Esophagus (tissue), 2 donors: ENCODE results near the gene ENPP7. TPM values are rescaled to one million over a fixed set of nuclear protein-coding genes. Genes with fewer than 3 reads are reported as not detected.

Experiments
- H3K27ac ChIP-seq, 2 donors: one replicate each; pipeline ENCODE4 v1.5.1; 2013; ENCODE audit warnings: low read depth in 2 of 2, mild to moderate bottlenecking in 2 of 2, inconsistent platforms in 1 of 2, low read length in 1 of 2, moderate library complexity in 1 of 2
- H3K27me3 ChIP-seq, 2 donors: one replicate each; pipeline ENCODE4 v1.6.1; 2013; ENCODE audit warnings: low read length in 2 of 2, control low read depth in 1 of 2, mild to moderate bottlenecking in 1 of 2; ENCODE audit not compliant: insufficient read depth in 2 of 2, control insufficient read depth in 1 of 2
- H3K36me3 ChIP-seq, 2 donors: one replicate each; pipeline ENCODE4 v1.6.1; 2013; ENCODE audit warnings: low read length in 1 of 2; ENCODE audit not compliant: control insufficient read depth in 2 of 2, insufficient read depth in 2 of 2
- H3K4me1 ChIP-seq, 2 donors: one replicate each; pipeline ENCODE4 v1.6.1; 2013; ENCODE audit warnings: low read length in 1 of 2; ENCODE audit not compliant: control insufficient read depth in 2 of 2, insufficient read depth in 2 of 2
- H3K4me3 ChIP-seq, 2 donors: one replicate each; pipeline ENCODE4 v1.5.1; 2013; ENCODE audit warnings: low read length in 2 of 2, mild to moderate bottlenecking in 2 of 2, low read depth in 1 of 2, moderate library complexity in 1 of 2
- H3K9me3 ChIP-seq, 2 donors: one replicate each; pipeline ENCODE4 v1.6.1; 2013; ENCODE audit warnings: mild to moderate bottlenecking in 2 of 2, low read depth in 1 of 2, low read length in 1 of 2, moderate library complexity in 1 of 2; ENCODE audit not compliant: control insufficient read depth in 2 of 2, insufficient read depth in 1 of 2
- WGBS, 2 donors: extraction: QIAGEN DNeasy Blood & Tissue Kit; methylation state at CpG; one replicate each; pipeline ENCODE4 v1.1.7; 2013; 5-methylcytosine and 5-hydroxymethylcytosine counted together
- polyA plus RNA-seq, 2 donors: library from polyadenylated mRNA; stranded (reverse); fragments of 200-250 nt; gene quantifications; one replicate each; pipeline ENCODE4 v1.2.3, GENCODE V29; 2013
- donor health status: healthy with polysubstance abuse.
- donor health status: Bipolar disorder and iron deficiency.

ENPP7 gene
- polyA plus RNA-seq, 2 donors, result not detected

DNA sequence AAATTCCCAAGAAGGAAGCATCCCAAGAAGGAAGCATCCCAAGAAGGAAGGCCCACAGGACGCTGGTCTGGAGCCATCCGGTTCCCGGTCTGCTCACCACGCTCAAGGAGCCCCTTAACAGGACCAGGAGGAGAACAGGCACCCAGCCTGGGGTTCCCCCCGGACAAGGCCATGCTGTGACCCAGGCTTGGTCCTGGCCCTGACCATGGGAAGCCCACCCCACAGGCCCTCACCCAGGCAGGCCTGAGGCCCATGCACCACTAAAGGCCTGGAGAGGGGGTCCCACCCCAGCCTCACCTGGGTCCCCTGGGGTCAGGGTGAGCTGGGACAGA lies 340 bp upstream of the ENPP7 start:
- Histone ChIP-seq H3K4me1 (peaks cover 0 to 8% of the 10 kb centered on the region in 2 donors), H3K27ac (no peak overlapping the region), H3K9me3 (no peaks in the 10 kb centered on the region), H3K4me3 (no peak overlapping the region), H3K36me3 (no peaks in the 10 kb centered on the region), H3K27me3 (no peaks in the 10 kb centered on the region)
- WGBS, 2 donors, result 85 to 99% methylated on average over 5 of the region's 5 CpGs

DNA sequence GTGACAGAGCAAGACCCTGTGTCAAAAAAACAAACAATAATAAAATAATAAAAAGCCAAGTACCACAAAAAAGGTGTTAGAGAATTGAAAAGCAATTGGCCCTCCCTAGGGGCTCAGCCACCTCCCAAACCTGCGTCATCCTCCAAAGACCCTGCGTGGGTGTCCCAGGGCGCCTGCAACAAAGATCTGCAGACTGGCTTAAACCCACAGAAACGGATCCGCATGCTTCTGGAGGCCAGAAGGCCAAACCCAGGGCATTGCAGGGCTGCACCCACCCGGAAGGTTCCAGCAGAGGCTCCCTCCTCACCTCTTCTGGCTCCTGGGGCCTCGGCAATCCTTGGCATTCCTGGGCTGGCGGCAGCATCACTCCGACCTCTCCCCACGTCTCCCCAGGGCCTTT lies 1.5 kb downstream of the ENPP7 start:
- Histone ChIP-seq H3K27me3 (no peaks in the 10 kb centered on the region), H3K36me3 (no peaks in the 10 kb centered on the region), H3K27ac (no peak overlapping the region), H3K4me1 (peaks cover 0 to 8% of the 10 kb centered on the region in 2 donors), H3K9me3 (no peaks in the 10 kb centered on the region), H3K4me3 (no peak overlapping the region)
- 74 to 90% methylated on average over 10 of the region's 10 CpGs for WGBS, 2 donors

DNA sequence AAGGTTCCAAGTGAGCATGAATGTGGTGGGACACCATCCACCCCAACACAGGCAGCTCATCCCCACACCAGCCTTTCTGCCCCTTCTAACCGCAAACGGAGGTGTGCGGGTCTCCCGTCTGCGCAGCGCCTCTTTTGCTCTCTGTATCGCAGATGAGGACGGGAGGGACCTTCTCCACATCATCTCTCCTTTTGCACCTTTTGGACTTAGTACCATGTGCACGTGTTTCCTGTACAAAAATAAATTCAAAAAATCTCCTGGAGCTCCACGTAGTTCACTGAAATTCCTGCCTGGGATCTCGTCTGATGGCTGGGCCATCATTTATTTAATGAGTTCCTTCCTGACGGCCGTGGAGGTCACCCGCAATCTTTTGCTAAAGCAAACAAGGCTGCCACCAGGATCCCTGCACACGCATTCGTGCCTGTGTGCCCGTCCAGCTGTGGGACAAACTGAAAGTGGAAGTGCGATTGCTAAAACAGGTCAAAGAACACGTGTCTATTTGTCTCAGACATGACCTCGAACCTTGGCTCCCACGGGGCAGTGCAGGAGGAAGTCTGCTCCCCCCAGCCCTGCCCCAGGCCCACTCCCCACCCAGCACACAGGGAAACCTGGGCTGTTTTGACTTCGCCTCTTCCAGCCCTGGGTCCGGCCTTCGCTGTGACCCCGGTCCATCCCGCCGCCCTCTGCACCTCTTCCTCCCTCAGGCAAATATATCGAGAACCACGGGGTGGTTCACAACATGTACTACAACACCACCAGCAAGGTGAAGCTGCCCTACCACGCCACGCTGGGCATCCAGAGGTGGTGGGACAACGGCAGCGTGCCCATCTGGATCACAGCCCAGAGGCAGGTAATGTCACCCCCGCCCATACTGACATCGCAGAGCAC lies 2.3 kb downstream of the ENPP7 start:
- peaks cover 0 to 7% of the 10 kb centered on the region in 2 donors for H3K4me1 ChIP-seq
- no peaks in the 10 kb centered on the region for H3K9me3 ChIP-seq
- 66% methylated on average over 35 of the region's 35 CpGs for WGBS, 2 donors
- no peaks in the 10 kb centered on the region for H3K36me3 ChIP-seq
- peak overlapping the region in 1 of 2 donors; percentile 4 for H3K4me3 ChIP-seq
- H3K27me3 ChIP-seq, result no peaks in the 10 kb centered on the region
- no peak overlapping the region for H3K27ac ChIP-seq

DNA sequence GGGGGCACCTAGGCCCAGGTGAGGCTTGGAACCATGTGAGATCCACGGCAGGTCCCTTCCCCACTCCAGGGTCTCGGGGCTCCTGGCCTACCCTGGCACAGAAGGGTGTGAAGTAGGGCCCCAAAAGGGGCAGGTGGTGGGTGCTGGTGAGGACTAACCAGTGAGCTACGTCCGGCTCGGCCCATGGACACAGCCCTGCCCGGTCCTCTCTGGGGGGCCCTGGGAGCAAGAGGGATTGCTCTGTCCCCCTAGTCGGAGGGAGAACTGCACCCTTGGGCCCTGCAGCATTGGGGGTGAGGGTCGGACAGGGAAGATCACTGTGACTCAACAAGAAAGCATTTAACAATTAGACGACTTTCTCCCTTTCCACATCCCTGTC lies 2.9 kb downstream of the ENPP7 start:
- H3K4me3 ChIP-seq, result no peak overlapping the region
- no peaks in the 10 kb centered on the region for H3K9me3 ChIP-seq
- no peaks in the 10 kb centered on the region for H3K36me3 ChIP-seq
- WGBS, 2 donors, result 78 to 82% methylated on average over 9 of the region's 9 CpGs
- H3K4me1 ChIP-seq, result peaks cover 0 to 5% of the 10 kb centered on the region in 2 donors
- H3K27ac ChIP-seq, result no peak overlapping the region
- no peaks in the 10 kb centered on the region for H3K27me3 ChIP-seq

DNA sequence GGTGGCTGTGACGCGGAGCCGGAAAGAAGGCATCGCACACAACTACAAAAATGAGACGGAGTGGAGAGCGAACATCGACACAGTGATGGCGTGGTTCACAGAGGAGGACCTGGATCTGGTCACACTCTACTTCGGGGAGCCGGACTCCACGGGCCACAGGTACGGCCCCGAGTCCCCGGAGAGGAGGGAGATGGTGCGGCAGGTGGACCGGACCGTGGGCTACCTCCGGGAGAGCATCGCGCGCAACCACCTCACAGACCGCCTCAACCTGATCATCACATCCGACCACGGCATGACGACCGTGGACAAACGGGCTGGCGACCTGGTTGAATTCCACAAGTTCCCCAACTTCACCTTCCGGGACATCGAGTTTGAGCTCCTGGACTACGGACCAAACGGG lies 4.4 kb downstream of the ENPP7 start:
- 94 to 96% methylated on average over 32 of the region's 32 CpGs for WGBS, 2 donors
- Histone ChIP-seq H3K4me1 (no peaks in the 10 kb centered on the region), H3K4me3 (no peak overlapping the region), H3K9me3 (no peaks in the 10 kb centered on the region), H3K27me3 (no peaks in the 10 kb centered on the region), H3K36me3 (no peaks in the 10 kb centered on the region), H3K27ac (no peak overlapping the region)

DNA sequence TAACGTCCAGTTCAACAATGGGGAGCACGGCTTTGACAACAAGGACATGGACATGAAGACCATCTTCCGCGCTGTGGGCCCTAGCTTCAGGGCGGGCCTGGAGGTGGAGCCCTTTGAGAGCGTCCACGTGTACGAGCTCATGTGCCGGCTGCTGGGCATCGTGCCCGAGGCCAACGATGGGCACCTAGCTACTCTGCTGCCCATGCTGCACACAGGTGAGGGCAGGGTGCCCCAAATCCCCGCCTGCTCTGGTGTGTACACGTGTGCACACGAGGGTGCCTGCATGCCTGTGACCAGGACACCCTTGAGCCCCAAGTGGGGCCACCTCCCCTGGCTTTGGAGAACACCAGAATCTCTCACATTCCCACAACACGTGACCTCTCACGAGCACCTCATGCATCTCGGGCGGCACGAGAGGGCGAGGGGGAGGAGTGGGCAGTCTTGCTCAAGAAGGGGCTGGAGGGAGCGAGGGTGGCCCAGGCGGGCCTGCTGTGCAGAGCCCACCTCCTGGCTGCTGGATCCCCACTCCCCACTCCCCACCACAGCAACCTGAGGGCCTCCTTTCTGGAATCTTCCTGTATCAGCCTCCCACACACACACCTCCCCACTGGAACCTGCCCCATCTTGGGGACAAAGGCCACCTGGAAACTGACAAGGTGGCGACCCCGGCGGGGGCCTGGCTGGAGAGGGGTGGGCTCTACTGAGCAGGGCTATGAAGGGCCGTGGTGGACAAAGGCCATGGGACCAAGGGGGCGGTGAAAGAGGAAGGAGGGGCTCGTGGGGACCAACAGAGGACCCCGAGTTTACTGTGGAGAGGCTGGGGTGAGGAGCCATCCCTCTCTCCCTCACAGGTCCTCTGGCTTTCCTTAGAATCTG lies 6.5 kb downstream of the ENPP7 start:
- peaks cover 3 to 4% of the 10 kb centered on the region in 2 donors for H3K4me1 ChIP-seq
- no peaks in the 10 kb centered on the region for H3K27me3 ChIP-seq
- H3K36me3 ChIP-seq, result no peaks in the 10 kb centered on the region
- WGBS, 2 donors, result 82 to 85% methylated on average over 26 to 30 of the region's 30 CpGs
- H3K9me3 ChIP-seq, result no peaks in the 10 kb centered on the region
- no peak overlapping the region for H3K27ac ChIP-seq
- no peak overlapping the region for H3K4me3 ChIP-seq

DNA sequence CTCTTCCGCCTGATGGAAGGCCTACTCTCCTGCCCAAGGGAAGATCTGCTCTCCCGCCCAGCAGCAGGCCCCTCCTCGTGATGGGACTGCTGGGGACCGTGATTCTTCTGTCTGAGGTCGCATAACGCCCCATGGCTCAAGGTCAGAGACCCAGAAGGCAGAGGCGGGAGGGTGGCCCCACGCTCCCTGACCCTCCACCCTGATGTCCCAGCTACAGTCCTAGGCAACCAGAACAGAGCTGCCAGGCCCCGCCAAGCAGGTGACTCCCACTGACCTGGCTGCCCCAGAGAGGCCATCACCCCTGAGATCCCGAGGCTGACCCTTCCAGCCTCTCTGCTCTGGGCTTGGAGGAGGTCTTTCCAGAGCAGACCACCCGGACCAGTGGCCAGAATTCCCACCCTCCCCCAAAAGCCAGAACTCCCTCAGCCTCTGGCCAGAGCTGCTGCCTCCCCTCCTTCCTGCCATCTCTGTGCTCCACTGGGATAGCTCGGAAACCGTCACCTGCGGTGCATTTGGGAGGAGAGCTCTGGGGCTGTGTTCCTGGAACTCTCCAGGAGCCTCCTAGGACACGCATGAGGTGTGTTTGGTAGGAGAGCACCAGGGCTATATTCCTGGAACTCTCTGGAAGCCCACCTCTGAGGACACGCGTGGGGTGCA lies 7.3 kb downstream of the ENPP7 start:
- WGBS, 2 donors, result 85 to 89% methylated on average over 17 of the region's 17 CpGs
- Histone ChIP-seq H3K4me3 (no peak overlapping the region), H3K27ac (no peak overlapping the region), H3K4me1 (peaks cover 4% of the 10 kb centered on the region in 2 donors), H3K36me3 (no peaks in the 10 kb centered on the region), H3K9me3 (no peaks in the 10 kb centered on the region), H3K27me3 (no peaks in the 10 kb centered on the region)

DNA sequence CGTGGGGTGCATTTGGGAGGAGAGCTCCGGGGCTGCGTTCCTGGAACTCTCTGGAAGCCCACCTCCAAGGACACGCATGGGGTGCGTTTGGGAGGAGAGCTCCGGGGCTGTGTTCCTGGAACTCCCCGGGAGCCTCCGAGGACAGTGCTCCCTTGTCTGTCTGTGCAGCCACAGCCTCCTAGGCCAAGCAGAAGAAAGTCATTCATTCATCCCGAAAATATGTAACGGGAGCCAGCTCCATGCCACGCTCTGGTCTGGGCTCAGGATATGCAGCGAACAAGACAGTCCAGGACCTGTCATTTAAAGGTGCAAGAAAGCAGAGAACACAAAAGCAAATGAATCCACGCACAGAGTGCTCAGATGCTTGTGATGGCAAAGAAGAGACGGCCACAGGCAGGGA lies 7.9 kb downstream of the ENPP7 start:
- Histone ChIP-seq H3K4me3 (no peak overlapping the region), H3K9me3 (no peaks in the 10 kb centered on the region), H3K4me1 (peaks cover 4% of the 10 kb centered on the region in 2 donors), H3K36me3 (no peaks in the 10 kb centered on the region), H3K27ac (no peak overlapping the region), H3K27me3 (no peaks in the 10 kb centered on the region)
- WGBS, 2 donors, result 81 to 88% methylated on average over 14 of the region's 14 CpGs

DNA sequence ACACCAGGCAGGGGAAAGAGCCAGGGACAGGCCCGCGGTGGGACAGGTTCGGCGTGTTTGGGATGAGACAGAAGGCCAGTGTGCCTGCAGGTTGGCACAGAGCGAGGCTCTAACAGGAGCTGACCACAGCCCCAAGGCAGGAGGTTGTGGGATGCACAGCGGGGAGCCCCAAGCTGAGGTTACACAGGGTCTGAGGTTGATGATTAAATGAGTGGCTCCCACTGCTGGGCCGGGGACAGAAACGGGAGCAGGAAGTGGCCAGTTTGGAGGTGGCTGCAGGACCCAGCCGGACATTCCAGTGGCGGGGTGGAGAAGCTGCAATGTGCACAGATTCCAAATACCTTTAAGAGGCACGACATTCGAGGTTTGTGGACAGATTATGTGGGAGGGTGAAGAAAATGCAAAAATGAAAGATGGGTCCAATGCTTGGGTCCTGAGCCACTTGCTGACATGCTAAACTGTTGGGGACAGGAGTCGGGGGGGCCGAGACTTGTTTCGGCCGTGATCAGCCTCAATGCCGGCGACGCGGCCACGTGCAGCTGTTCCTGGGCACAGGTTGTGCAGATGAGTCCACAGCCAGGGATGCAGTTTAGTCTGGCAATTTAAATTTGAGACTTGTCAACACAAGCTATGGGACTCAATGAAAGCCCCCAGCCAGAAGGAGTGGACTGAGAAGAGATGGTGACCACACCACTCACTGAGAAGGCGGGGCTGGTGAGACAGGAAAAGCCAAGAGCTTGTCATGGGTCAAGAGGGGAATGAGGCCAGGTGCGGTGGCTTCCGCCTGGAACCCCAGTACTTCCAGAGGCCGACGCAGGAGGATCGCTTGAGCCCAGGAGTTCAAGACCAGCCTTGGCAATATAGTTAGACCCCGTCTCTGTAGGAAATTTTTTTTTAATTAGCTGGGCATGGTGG lies 8.7 kb downstream of the ENPP7 start:
- Histone ChIP-seq H3K4me1 (peaks cover 4% of the 10 kb centered on the region in 2 donors), H3K9me3 (no peaks in the 10 kb centered on the region), H3K27me3 (no peaks in the 10 kb centered on the region), H3K36me3 (no peaks in the 10 kb centered on the region), H3K27ac (no peak overlapping the region), H3K4me3 (no peak overlapping the region)
- WGBS, 2 donors, result 72 to 76% methylated on average over 28 of the region's 28 CpGs
